ENCODE measurements around the gene RIMS1.

Gene RIMS1

DNA sequence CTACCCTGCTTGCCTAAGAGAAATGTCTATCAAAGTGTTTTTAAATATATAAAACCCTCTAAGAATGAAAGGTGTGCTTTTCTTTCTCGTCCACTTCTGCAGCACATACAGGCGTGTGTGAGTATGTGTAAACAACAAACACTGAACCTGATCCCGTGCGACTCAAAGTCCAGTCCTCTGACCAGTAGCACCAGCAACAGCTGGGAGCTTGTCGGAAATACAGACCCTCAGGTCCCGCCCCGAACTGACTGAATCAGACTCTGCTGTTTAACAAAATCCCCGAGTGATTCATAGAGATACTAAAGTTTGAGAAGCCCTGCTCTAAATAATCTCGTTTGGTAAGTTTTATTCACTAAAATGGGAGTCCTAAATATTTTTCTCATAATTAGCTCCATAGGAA lies 527.5 kb downstream of the RIMS1 start:
- no peak for DNase-seq (ENCODE audit: low read depth)

DNA sequence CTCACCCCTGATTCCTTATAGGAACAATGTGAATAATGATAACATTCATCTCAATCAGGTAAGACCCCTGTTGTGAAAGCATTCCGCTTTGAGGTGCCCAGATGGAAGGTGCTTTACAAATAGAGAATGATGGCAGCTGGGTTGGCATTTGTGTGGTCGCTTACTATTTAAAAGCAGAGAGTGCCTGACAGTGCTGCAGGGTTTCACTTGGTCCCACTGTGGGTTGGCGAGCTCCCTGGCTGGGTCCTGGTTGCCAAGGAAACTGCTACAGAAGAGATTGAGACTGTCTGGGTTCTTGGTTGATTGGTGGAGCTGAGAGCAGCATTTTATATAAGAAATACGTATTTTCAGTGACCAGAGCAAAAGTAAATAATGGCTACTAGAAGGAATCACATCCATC lies 528.3 kb downstream of the RIMS1 start:
- DNase-seq (ENCODE audit: low read depth) = no peak

DNA sequence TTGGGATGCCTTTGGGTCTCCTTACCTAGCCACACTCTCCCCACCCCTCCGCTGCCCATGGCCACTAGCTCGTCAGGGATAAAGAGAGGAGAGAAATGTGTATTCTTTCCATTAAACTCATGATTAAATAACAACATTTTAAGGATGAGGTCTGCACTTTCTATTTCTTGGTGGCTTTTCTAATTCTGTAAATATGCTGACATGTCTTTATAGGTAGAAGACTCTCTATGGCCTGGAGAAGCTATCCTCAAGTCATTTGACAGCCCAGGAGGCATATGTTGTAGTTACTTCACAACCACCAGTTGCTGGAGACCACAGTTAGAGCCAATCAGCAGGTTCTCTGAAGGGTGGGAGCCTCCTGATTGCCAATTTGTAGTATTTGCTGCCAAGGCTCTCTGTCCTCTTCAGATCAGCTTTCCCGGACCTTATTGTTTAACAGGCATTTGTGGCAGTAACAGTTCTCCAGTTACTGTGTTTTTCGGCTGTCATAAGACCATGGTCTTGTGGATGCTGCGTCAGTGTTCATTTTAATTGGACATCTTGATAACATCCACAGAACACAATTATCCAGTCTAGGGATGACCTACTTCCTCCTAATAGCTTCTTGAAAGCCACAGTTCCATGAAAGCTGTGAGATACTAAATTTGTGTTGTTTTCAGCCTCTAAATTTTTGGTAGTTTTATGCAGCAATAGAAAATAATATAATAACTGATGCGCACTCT lies 530.6 kb downstream of the RIMS1 start:
- no peak for DNase-seq (ENCODE audit: low read depth)

GRCh38 chr6:72417759-72418158 lies 531.4 kb downstream of the RIMS1 start:
- no peak for DNase-seq (ENCODE audit: low read depth)

- DNase-seq (ENCODE audit: low read depth) = peak; percentile 59
These were observed 532.1 kb downstream of the RIMS1 start for GRCh38 chr6:72418495-72418894.

GRCh38 chr6:72419966-72420365 lies 533.6 kb downstream of the RIMS1 start:
- no peak for DNase-seq (ENCODE audit: low read depth)

DNA sequence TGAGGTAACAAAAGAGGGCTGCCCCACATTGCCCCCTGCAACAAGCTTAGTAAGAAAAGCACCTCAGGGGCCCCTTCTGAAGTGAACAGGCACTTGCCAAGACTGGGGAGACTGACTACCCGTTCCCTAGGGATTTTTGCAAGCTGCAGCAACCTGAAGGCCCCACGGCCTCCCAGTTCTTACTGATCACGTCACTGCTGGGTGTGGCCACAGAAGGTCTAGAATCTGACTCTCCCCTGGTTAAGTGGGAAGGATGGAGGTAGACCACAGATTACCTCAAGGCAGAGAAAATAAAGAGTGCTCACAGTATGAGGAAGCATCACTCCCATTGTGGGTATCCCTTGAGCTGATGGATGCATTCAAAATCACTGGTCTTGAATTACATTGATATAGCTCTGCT lies 534.1 kb downstream of the RIMS1 start:
- no peak for DNase-seq (ENCODE audit: low read depth)

DNA sequence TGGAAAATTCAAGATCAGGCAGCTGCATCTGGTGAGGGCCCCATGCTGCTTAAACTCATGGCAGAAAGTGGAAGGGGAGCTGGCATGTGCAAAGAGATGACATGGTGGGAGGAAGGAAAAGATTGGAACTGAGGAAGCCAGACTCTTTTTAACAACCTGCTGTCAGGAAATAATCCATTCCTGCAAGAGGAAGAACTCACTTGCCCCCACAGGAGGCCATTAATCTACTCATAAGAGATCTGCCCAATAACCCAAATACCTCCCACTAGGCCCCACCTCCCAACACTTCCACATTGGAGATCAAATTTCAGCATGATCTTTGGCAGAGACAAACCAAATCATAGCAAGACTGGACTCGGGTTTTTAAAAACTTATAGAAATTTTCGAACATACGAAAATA lies 535.0 kb downstream of the RIMS1 start:
- no peak for DNase-seq (ENCODE audit: low read depth)

DNA sequence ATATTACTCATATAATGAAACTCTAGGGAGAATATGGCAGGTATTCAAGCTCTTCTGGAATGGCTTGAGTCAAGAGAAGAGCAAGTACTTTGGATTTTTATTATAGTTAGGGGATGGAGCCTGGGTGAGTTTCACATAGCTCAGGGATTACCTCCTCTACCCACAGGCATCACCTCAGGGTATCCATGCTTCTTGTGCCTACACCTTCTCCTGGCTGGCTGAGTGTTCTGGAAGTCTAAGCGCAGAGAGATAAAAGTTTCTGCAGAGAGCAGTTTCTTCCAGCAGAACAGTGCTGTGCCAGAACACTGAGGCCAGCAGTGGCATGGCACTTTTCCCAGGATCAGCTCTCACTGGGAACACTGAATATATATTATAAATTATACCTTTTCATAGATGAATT lies 535.8 kb downstream of the RIMS1 start:
- no peak for DNase-seq (ENCODE audit: low read depth)

DNA sequence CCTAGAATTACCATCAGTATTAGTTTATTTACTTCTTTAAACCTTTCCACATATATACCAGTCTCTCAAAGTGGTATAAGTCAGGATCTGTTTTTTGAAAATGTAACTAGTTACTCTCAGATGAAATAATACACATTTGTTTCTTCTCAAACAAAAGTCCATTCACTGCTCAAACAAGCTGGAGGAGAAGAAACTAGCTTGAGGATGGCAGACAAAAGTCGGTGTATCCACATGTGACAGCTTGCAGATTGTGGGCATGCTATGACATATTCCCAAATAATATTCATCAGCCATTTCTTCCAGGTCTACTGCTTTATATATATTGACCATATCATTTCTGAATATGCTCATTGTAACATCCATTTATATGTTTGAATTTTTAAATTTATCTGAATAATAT lies 538.1 kb downstream of the RIMS1 start:
- DNase-seq (ENCODE audit: low read depth) = no peak

DNA sequence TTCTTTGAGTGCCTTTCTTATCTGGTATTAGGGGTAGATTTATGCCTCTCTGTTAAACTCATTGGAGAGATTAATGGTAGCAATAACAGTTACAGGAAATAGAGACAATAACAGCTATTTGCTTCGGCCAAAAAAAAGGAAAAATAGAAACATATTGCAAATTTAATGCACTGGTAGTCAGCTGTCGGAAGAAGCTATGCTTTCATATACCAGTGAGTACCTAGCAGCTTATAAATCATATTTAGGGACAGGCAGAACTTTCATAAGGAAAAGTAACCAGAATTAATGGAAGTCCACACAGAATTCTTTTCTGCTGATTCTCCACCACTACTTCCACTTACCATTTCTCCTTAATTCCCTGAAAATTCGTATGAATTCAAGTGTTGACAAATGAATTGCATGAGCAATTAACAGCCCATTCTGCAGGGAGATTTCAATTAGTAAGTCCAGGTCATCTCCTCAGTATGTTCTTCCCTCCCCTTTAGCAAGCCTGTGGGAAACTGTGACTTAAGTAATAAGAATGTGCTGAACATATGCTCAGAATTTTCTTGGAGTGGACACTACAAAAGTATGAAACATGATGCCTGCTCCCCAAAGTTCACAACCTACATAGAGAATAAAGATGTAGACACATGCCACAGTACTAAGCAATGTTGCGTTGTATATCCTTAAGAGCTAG lies 538.8 kb downstream of the RIMS1 start:
- DNase-seq (ENCODE audit: low read depth) = no peak

DNA sequence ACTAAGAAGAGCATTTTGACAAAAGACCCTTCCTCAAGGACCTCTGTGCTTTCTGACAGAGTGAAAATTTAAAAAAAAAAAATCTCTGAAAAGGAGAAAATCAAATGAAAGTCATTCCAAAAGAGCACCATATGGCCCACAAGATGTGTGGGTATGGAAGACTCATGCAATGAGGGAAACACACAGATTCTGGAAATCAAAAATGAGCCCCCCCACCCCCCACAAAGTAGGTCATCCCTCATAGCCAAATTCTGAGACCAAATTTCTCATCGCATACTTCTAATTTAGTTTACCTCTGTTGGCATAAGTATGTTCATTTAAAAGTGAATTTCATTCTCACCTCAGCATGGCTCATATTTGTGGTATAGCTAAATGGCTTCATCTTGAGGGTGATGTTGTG lies 554.3 kb downstream of the RIMS1 start:
- no peak for DNase-seq (ENCODE audit: low read depth)

DNA sequence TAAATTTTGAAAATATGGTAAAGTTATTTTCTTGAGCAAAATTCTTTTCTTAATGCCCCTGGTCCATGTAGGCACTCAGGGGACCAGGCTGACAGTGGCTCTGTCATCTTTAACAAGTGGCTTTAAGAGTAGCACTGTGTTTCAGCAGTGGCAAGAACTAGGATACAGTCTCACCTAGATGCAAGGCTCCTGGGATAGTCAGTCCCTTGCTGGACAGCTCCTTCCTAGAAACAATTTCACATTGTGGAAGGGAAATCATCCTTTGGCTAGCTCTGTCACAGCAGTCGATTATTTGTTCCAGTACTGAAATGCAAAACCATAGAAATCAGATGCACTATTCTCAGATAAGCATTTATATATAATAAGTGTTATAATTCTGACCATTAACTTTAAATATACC lies 560.1 kb downstream of the RIMS1 start:
- DNase-seq (ENCODE audit: low read depth) = no peak
